NCI-H1092 treated with DMSO at 0.1 percent for 48 hours (cell line): ENCODE measurements around the gene CDKN2B.

ENCODE experiments used
- DNase-seq: peaks from one replicate; lab custom pipeline; 2025; lab: John Stamatoyannopoulos, UW

The CDKN2B gene

GRCh38 chr9:22033012-22033630, 24.0 kb upstream of the CDKN2B start:
- no peak for DNase-seq

GRCh38 chr9:22031655-22032411, 22.7 kb upstream of the CDKN2B start:
- DNase-seq, result no peak

DNA sequence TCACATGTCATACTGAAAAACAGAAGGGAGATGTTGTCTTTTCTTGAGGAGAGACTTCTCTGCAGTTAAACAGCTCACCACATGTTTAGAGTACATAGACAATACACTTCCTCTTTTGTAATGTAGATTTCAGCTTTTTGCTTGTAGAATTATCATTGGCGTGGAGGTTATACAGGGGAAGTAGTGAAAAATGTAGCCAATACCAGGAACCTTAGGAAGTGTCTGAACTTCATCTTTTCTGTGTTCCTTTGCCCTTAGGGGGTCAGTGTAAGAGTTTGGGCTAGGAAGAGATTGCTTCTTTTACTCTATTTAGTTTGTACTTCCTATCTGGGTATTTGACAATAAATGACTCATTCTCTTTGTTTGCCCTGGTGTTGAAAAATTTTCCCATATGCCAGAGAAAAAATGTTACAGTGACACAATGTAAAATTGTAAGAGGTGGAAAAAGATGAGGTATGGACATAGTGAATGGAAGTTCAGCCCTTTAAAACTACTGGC, 21.0 kb upstream of the CDKN2B start:
- no peak for DNase-seq

DNA sequence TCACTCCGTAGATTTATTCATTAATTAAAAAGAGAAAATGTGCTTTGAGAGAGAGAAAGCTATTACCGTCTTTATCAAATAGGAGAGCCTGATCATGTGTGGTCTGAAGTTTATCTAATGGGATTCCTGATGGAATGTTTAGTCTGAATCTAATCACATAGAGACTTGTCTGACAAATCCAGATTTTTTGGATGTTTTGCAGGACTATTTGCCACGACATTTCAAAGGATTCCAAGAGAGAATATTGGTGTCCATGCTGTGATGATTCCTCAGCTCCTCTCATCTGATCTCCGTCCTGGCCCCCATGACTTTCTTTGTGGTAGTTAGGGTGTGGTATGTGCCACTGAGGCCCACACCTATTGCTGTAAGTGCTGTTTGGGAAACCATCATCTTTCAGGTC, 20.1 kb upstream of the CDKN2B start:
- no peak for DNase-seq

DNA sequence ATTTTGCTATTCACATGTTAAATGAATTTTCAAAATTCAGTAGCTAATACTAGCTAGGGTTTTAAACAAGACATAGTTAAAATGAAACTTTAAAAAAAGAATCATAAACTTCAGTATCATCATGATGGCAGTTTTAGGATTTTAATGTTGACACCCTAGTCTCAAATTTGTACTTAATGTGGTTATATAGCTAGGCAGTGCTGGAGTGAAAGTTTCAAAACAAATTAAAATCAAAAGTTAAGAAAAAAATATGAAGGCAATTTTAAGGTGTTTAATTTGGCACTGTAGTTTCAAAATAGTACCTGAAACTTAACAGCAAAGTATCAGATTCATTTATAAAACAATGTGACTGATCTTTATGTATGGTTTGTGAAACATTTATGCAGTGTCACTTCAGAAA, 19.3 kb upstream of the CDKN2B start:
- DNase-seq, result no peak

GRCh38 chr9:22026696-22027095, 17.6 kb upstream of the CDKN2B start:
- DNase-seq, result no peak

- no peak for DNase-seq
Measured at GRCh38 chr9:22022396-22022795, 13.3 kb upstream of the CDKN2B start.

GRCh38 chr9:22010866-22011625, 1.9 kb upstream of the CDKN2B start:
- DNase-seq, result no peak

GRCh38 chr9:22009506-22009867, 382 bp upstream of the CDKN2B start:
- DNase-seq, result no peak

DNA sequence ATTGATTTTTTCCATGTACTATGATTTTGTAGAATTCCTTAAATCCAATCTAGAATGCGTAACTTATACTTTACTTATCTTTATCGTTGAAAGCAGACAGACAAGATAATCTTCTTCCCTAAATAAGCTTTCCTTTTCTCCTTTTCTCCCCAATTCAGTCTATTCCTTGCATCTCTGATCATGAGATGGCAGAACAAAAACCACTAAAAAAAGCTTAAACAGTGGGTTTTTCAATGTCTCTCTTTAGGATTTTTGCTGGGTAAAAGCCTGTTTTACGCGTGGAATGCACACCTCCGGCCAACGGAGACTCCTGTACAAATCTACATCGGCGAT, 755 bp downstream of the CDKN2B start:
- DNase-seq, result peak; percentile 59

DNA sequence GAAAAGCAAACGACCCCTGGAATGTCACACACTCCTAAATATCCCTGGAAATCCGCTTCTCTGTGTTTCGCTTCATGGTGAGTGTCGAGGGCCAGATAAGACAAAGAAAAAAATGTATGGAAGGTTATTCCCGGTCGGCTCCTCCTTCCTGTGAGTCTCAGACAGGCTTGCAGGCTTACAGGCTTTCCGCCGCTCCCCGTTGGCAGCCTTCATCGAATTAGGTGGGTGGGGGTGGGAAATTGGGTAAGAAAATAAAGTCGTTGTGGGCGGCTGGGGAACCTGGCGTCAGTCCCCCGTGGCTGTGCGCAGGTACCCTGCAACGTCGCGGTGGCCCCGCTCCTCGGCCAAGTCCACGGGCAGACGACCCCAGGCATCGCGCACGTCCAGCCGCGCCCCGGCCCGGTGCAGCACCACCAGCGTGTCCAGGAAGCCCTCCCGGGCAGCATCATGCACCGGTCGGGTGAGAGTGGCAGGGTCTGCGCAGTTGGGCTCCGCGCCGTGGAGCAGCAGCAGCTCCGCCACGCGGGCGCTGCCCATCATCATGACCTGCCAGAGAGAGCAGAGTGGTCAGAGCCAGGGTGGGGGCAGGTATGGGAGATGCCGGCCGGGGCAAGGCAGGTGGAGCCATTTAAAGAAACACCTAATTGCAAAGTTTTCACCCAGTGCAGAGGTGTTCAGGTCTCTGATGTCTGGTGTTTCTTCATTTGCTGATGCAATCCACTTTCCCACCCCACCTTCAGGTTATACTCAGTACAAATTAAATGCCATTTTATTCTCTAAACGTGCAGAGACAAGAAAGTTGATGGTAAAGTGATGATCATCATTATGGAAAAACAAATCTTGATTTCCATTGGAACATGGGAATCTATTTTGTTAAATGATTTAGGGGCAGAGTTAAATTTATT, 3.2 kb downstream of the CDKN2B start:
- no peak for DNase-seq

GRCh38 chr9:22005021-22005701, 3.9 kb downstream of the CDKN2B start:
- DNase-seq, result no peak

GRCh38 chr9:22002038-22002437, 7.1 kb downstream of the CDKN2B start:
- no peak for DNase-seq

GRCh38 chr9:21998026-21998425, 11.1 kb downstream of the CDKN2B start:
- no peak for DNase-seq

DNA sequence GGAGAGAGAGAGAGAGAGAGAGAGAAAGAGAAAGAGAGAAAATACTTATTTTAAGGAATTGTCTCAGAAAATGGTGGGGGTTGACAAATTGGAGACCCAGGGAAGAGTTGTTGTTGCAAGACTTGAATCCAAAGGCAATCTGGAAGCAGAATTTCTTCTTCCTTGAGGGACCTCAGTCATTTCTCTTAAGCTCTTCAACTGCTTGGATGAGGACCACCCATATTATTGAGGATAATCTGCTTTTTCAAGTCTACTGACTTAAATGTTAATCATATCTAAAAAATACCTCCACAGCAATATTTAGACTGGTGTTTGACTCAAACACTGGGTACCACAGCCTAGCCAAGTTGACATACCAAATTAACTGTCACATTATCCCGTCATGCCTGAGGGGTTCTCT, 11.6 kb downstream of the CDKN2B start:
- no peak for DNase-seq

DNA sequence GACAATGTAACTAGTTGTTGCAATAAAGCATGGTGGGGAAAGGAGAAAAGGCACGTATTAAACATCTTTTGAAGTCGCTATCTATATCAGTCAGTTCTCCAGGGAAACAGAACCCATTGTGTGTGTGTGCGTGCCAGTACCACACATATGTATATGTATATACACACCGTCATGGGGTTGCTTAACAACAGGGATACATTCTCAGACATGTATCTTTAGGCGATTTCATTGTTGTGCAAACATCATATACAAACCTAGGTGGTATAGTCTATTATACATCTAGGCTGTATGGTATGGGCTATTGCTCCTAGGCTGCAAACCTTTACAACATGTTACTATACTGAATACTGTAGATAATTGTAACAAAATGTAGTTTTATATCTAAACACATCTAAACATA, 12.2 kb downstream of the CDKN2B start:
- DNase-seq, result no peak

DNA sequence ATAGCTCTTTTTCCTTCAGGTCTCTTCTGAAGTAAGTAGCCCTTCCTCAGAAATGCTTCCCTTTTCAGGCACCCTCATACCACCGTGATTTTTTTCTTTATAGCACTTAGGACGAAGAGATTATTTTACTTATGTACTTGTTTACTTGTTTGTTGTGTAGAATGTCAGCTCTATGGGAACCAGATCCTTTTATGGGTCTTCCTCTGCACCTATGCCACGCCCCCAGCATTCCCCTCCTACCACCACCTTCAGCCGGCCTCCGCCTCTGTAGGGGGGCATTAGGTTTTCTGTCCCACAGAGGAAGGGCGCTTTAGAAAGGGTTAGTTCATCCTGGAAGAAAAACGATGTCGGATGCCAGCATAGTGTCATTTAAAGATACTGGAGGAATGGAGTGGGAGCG, 12.7 kb downstream of the CDKN2B start:
- peak; percentile 59 for DNase-seq

GRCh38 chr9:21995666-21996398, 13.3 kb downstream of the CDKN2B start:
- peak; percentile 81 for DNase-seq

GRCh38 chr9:21995006-21995665, 14.0 kb downstream of the CDKN2B start:
- DNase-seq, result peak; percentile 92

- DNase-seq, result peak; percentile 98
Measured at GRCh38 chr9:21994556-21995005, 14.5 kb downstream of the CDKN2B start, which contains the start of gene CDKN2B-AS1. TSS of gene CDKN2B-AS1 (plus strand) at chr9:21994791.
